ENCODE measurements around the gene SCNN1G. TPM values are rescaled to one million over a fixed set of nuclear protein-coding genes. Genes with fewer than 3 reads are reported as not detected.

The SCNN1G gene
- polyA plus RNA-seq, 2 of the 4 experiments (the other 2 are of a cell fraction), result 0.03 to 0.05 TPM

GRCh38 chr16:23147666-23148065 is 34.9 kb upstream of the SCNN1G start:
- FAIRE-seq (no peak), DNase-seq (ENCODE audit: low read depth in 1 of 2, low spot score in 1 of 2) (no peak), ATAC-seq (no peak)
- peak overlapping the region; percentile 95 to 97 for H3K27ac ChIP-seq
- 69% methylated on average over 4 of the region's 4 CpGs for WGBS (ENCODE audit: missing lambda C conversion rate)
- H3K9me3 ChIP-seq, result no peaks in the 10 kb centered on the region
- H3K4me1 ChIP-seq, result peaks cover 57% of the 10 kb centered on the region
- CTCF ChIA-PET, result interaction anchor here (1.3 to 1.5 kb wide), 2 partner anchors 74 to 287 kb away, joined by 3 to 5 read pairs; no protein-coding TSS in a partner anchor
- H3K4me2 ChIP-seq, result peak overlapping the region; percentile 83
- H3K4me3 ChIP-seq, result peak overlapping the region; percentile 64
- TF ChIP-seq CTCF (IDR thresholded peaks at IDR 0.05), result no peak
- TF ChIP-seq HOXA7 (CRISPR knock-in tag; IDR thresholded peaks at IDR 0.05), result no peak
- TF ChIP-seq CEBPB (IDR thresholded peaks at IDR 0.05), result no peak
- no peak for TF ChIP-seq ZC3H11A (IDR thresholded peaks at IDR 0.05)
- TF ChIP-seq ZFP36 (IDR thresholded peaks at IDR 0.05; ENCODE audit: borderline replicate concordance, partially characterized antibody), result no peak
- POLR2A ChIA-PET, result no interaction called here

- peak overlapping the region; percentile 83 for H3K4me2 ChIP-seq
- 22% methylated on average over 7 of the region's 7 CpGs for WGBS (ENCODE audit: missing lambda C conversion rate)
- H3K4me1 ChIP-seq, result peaks cover 52% of the 10 kb centered on the region
- no peaks in the 10 kb centered on the region for H3K9me3 ChIP-seq
- CTCF ChIA-PET, result interaction anchor here (0.6 to 3.1 kb wide), 2 partner anchors 70 to 287 kb away, joined by 4 to 11 read pairs; no protein-coding TSS in a partner anchor
- TF ChIP-seq E2F6 (IDR thresholded peaks at IDR 0.05; ENCODE audit: borderline replicate concordance, low read depth) (no peak), SREBF2 (IDR thresholded peaks at IDR 0.05) (no peak), ZNF302 (CRISPR knock-in tag; IDR thresholded peaks at IDR 0.05) (no peak), KDM1A (IDR thresholded peaks at IDR 0.05; ENCODE audit: low read depth) (peak; percentile 67; the same call in 1 of the 2 replicates), ZFP36 (IDR thresholded peaks at IDR 0.05; ENCODE audit: borderline replicate concordance, partially characterized antibody) (peak; percentile 43)
- peak overlapping the region; percentile 95 to 97 for H3K27ac ChIP-seq
- H3K4me3 ChIP-seq, result peak overlapping the region; percentile 64
- POLR2A ChIA-PET, result interaction anchor here (0.8 to 1.4 kb wide), 2 partner anchors 15 to 77 kb away, joined by 3 to 7 read pairs; no protein-coding TSS in a partner anchor
- FAIRE-seq, result no peak
- ATAC-seq, result no peak
- peak in 1 of 2 experiments; percentile 35 for DNase-seq (ENCODE audit: low read depth in 1 of 2, low spot score in 1 of 2)
Observed at GRCh38 chr16:23148166-23148512, 34.4 kb upstream of the SCNN1G start.

GRCh38 chr16:23148513-23149266 is 33.9 kb upstream of the SCNN1G start:
- Histone ChIP-seq H3K4me2 (peak overlapping the region; percentile 83), H3K4me1 (peaks cover 47% of the 10 kb centered on the region), H3K27ac (peak overlapping the region; percentile 95 to 97), H3K9me3 (no peaks in the 10 kb centered on the region), H3K4me3 (peak overlapping the region; percentile 64)
- TF ChIP-seq KDM1A (IDR thresholded peaks at IDR 0.05; ENCODE audit: low read depth) (peak; percentile 2; the same call in 1 of the 2 replicates), PHF8 (IDR thresholded peaks at IDR 0.05; ENCODE audit: borderline replicate concordance, low read depth) (peak; percentile 27; the same call in 1 of the 2 replicates), FOSB (CRISPR knock-in tag; IDR thresholded peaks at IDR 0.05) (no peak), PBX3 (IDR thresholded peaks at IDR 0.05) (no peak), RARB (CRISPR knock-in tag; IDR thresholded peaks at IDR 0.05) (no peak), MYC (IDR thresholded peaks at IDR 0.05; ENCODE audit: borderline replicate concordance, low read length) (peak; percentile 63; the same call in 1 of the 2 replicates), BCL3 (IDR thresholded peaks at IDR 0.05) (no peak), MAX (IDR thresholded peaks at IDR 0.05) (peak; percentile 75), KDM5A (IDR thresholded peaks at IDR 0.05) (no peak)
- WGBS (ENCODE audit: missing lambda C conversion rate), result 6% methylated on average over 7 of the region's 103 CpGs
- peak; percentile 38 to 73 for ATAC-seq
- DNase-seq (ENCODE audit: low read depth in 1 of 2, low spot score in 1 of 2), result peak; percentile 35 to 59
- POLR2A ChIA-PET, result interaction anchor here (0.8 to 1.4 kb wide), 2 partner anchors 16 to 77 kb away, joined by 3 to 7 read pairs; no protein-coding TSS in a partner anchor
- no peak for FAIRE-seq
- CTCF ChIA-PET, result interaction anchor here (0.6 to 3.1 kb wide), 6 partner anchors 36 to 286 kb away, joined by 3 to 11 read pairs (median 3); no protein-coding TSS in a partner anchor
